T-helper 22 cell (primary cell): ENCODE data around the gene PSME4.
"Not testable (repeated sequence)": the region's sequence is repeated elsewhere in the genome, so short reads cannot be mapped to it uniquely, and the experiment has no call there.

Source experiments
- DNase-seq: peaks from one replicate; pipeline ENCODE4 v3.0.0-alpha.2; 2020; ENCODE audit warnings: low read depth

PSME4 gene

DNA sequence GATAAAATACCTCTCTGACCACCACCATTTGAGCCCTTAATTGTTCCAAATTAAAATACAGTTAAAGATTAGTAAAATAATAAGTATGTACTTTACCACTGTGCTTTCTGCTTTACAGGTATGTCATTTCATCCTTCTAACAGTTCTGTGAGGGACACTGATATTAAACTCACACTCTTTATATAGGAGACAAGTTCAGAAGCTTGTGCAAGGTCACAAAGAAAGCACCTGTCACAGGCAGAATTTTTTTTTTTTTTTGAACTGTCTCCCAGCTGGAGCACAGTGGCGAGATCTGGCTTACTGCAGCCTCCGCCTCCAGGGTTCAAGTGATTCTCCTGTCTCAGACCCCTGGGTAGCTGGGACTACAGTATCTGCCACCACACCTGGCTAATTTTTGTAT lies 89.4 kb downstream of the PSME4 start:
- DNase-seq = no peak

DNA sequence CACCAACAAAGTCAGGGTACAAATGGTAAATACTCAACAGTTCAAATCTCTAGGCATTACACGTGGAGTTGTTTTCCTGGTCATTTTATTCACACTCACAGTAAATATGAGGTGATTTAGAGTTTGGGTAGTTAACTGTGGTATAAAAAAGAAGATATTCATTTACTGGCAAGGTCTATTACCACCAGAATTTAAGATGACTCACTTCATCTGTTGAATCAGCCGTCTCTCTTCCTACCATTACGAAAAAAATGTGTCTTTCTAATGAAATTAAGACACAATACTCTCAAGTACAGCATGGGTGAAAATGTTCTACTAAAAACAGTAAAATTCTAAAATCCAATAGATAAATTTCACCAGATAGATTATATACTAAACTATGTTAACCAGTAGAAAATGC lies 90.0 kb downstream of the PSME4 start:
- no peak for DNase-seq

DNA sequence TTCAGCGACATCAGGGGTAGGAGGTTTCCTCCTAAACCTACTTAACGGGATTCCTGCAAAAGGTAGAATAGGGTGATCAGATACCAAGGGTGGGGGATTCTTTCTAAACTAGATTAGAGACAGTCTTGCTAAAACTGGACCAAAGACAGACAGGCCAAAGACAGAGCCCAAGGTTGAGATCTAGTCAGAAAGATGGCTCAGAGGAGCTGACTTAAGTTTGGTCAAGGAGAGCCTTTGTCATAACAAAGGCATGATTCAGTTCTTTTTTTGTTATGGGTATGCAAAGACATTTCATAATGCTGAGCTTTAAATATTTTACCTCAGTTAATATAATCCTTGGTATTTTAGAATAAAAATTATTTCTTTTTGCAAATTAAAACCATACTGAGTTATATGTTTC lies 93.2 kb downstream of the PSME4 start:
- no peak for DNase-seq

DNA sequence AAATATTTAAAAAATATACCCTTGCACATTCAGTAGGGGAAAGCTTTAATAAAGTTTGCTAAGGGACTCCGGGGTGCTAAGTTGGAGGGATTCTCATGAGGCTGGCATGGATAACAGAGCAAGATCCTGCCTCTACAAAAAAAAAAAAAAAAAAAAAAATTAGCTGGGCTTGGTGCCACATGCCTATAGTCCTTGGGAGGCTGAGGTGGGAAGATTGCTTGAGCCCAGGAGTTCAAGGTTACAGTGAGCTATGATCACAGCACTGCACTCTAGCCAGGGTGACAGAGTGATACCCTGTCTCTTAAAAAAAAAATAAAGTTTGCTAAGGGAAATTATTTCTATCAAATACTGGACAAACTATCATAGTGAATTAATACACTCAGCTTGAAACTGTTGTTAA lies 93.7 kb downstream of the PSME4 start:
- no peak for DNase-seq

DNA sequence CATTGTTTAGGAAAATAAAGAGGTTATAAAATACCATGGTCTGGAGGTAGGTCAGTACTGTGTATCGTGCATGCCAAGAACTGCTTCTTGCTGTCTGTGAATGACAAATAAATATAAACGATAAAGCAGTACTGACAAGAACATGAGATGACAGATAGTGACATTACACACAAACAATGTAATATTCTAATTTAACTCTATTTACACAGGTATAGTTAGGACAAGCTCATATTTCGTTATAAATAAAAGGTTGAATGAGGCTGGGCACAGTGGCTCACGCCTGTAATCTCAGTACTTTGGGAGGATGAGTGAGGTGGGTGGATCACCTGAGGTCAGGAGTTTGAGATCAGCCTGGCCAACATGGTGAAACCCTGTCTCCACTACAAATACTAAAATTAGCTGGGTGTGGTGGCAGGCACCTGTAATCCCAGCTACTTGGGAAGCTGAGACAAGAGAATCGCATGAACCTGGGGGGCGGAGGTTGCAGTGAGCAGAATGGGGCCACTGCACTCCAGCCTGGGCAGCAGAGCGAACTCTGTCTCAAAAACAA lies 96.3 kb downstream of the PSME4 start:
- DNase-seq = no peak

DNA sequence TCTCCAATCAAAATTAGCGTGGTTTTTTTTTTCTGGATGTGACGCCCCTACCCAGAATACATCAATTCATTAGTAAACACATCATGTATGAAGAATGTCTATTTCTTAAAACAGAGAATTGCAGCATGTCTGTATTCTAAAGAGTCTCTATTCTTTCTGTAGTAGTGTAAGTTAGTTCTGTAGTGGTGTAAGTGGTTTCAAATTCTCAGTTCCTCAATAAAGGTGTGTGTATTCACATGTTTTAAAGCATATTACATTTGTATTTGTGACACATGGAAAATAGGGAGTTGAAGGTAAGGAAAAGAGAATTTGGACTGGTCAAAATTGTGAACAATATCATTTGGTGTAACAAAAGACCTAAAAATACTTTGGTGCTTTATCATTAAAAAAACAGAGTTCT lies 103.0 kb downstream of the PSME4 start:
- DNase-seq = no peak

DNA sequence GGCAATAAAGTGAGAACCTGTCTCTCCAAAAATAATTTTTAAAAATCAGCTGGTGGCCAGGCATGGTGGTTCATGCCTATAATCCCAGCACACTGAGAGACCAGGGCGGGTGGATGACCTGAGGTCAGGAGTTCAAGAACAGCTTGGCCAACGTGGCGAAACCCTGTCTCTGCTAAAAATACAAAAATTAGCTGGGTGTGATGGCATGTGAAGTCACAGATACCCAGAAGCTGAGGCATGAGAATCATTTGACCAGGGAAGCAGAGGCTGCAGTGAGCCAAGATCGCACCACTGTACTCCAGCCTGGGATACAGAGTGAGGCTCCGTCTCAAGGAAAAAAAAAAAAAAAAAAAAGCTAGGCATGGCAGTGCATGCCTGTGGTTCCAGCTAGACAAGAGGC lies 103.6 kb downstream of the PSME4 start:
- DNase-seq = no peak

DNA sequence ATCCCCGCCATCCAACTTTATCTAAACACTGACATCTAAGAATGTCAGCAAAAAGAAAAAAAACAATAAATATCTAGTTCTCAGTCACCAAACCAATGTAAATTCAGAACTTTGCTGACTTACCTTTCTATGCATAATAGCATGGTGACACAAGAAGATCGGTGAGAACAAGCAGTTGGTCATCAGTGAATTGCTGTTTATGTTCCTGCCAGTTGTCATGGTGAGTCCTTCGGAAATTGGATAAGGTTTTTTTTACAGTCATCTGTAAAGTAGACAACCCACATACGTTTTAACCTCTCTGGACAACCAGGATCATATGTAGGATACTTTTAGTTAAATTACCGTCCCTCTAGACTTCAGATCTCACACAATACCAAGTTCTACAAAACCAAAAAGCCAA lies 104.8 kb downstream of the PSME4 start:
- no peak for DNase-seq

DNA sequence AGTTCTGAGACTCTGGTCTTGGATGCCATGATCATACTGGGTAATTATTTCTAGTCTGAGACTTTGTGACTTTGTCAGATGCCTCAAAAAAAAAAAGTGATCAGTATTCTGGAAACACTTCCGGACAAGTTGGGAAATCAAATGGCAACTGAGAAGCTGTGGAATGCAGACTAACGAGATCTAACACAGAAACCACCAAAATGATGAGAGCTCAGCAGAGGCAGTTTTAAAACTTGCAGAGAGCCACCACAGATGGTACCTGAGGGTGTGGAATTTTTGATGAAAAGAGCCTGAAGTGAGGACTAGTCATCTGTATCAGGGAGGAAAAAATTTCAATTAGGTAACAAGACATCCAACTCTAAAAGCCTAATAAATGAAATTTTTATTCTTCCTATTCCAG lies 105.5 kb downstream of the PSME4 start:
- DNase-seq = no peak

DNA sequence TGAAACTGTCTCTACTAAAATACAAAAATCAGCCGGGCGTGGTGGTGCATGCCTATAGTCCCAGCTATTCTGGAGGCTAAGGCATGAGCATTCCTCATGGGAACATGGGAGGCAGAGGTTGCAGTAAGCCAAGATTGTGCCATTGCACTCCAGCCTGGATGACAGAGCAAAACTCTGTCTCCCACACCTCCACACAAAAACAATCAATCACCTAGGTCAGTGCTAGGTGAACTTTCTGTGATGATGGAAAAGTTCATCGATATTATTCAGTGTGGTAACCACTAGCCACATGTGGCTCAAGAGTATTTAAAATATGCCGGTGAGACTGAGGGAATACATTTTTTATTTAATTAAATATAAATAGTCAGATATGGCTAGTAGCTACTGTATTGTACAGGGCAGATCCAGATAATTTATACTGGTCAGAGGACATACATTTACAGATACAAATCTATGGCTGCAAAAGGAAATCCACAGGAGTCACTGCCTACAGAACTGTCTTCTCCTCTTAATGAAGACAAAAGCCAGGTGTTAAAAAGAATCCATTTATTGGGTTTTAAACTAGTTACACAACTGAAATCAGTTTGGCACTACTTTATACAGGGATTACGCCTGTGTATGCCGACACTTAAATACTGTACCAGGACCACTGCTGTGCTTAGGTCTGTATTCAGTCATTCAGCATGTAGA lies 107.1 kb downstream of the PSME4 start:
- DNase-seq = no peak

DNA sequence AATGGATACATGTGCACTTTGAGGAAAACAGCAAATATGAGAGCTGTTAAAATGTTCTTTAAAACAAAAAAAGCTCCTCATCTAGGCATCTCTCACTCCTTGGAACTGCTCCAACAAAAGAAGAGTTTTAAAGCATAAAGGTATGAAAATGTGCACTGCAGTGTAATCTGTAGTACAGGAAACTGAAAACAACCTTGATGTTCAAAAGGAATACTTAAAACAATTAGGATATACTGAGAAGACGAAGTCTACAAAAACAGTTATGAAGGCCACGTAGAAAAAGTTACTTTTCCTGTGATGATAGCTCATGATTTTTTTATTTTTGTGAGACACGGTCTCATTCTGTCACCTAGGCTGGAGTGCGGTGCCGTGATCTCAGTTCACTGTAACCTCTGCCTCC lies 109.0 kb downstream of the PSME4 start:
- no peak for DNase-seq

DNA sequence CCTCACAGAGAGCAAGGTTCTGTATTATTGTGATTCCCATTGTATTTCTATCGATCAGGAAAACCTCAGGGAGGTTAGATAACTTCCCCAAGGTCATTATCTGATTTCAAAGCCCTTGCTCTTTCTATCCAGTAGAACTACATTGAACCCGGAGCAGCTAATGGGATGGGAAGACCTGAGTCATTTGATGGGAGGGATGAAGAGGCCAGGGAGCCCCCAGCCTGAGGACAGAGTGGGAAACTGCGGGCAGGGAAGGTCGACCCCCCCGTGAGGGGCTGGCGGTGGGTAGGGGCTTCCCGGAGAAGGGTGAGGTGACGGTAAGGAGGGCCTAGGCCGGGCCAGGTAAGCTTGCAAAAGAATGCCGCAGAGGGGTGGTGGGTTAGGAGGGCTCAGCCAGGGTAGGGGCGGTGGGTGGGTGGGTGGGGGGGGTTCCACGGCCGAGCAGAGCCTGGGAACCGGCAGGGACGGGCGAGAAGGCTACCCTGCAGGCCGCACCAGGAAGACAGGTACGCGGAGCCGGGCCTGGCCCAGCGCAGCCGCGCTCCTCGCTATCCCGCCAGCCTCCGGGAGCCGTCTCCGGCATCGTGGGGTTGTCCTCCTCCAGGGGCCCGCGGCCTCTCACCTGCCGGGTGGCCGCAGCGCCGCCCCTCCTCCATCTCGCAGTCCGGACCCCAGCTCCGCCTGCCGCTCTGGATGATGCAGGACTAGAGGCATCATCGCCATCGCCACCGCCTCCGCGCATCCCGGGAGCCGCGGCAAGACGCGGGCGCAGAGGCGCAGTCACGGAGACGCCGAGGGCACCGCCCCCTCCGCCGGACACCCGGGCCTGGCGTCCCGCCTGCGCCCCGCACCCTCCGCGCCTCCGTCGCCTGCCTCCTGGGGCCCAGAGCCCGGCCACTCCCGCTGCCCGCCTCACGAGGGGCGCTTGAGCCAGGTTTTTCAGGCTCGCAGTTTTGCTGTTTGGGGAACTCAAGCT lies 111.3 kb downstream of the PSME4 start, which contains the start of gene GPR75:
Gene GPR75, minus strand, starts transcription at position 762 of the 976 bp plus-strand sequence. CDS start 5,211 bp downstream, outside the sequence.
- DNase-seq = no peak

DNA sequence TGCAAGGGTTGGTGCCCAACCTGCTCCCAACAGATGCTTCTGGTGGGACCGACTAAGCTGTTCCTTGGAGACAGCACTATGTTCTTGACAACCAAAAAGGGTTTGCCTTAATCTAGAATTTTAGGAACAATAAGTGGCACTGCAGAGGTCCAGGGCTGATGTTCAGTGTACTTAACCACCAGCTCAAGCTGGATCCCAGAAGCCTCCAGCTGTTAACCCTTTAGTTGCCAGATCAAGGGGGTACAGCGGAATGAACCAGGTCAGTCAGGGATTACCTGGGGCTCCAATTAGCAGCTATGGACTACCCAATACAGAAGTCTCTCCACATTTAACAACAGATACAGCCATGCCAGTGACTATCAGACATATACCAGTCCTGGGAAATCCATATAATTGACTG lies 114.5 kb downstream of the PSME4 start:
- DNase-seq = no peak

DNA sequence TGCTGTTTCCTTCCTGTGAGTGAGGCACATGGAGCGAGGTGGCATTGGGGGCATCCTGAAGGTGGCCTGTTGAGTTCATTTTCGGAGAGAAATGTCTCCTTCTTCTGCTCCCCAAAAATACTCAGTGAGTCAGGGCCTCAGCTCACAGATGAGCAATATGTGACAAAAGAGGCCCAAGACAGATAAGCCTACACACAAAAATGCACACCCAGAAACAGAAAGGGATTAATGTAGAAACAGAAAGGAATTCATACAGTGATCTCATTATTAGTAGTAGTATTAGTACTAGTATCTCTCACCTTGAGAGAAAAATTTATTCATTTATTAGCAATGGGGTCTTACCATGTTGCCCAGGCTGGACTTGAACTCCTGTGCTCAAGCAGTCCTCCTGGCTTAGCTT lies 116.1 kb downstream of the PSME4 start:
- DNase-seq = no peak

DNA sequence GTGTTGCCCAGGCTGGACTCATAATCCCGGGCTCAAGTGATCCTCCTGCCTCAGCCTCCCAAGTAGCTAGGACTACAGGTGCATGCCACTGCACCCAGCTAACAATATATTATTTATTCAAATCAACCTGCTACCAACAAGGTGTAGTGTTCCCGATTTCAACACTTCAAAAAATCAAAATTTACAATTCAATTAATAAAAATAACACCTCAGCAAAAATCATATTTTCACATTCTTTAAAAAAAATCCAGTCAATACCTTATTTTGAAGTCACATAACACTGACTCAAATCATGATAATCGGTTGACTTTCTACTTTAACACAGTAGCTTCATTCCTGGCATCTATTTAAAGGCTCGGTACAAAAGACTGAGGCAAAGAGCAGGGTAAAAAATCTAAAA lies 118.3 kb downstream of the PSME4 start:
- no peak for DNase-seq

DNA sequence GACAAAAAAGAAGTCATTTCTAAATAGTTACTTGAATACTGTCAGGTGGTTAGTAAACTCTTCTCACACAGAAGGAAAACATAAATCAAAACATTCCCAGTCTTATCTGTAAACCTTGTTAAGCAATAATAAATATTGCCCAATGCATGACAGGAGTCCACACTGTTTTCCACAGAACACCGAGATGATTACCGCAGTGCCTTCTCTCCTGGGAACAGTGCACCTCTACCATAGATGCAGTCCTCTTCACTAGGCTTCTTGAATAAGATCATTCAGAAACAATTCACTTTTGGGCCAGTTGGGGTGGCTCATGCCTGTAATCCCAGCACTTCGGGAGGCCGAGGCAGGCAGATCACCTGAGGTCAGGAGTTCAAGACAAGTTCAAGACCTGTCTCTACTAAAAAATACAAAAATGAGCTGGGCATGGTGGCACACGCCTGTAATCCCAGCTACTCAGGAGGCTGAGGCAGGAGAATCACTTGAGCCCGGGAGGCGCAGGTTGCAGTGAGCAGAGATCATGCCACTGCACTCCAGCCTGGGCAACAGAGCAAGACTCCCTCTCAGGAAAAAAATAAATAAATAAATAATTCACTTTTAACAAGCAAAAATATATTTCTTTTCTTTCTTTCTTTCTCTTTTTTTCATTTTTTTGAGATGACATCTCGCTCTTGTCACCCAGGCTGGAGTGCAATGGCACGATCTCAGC lies 119.6 kb downstream of the PSME4 start:
- DNase-seq = not testable (repeated sequence)

DNA sequence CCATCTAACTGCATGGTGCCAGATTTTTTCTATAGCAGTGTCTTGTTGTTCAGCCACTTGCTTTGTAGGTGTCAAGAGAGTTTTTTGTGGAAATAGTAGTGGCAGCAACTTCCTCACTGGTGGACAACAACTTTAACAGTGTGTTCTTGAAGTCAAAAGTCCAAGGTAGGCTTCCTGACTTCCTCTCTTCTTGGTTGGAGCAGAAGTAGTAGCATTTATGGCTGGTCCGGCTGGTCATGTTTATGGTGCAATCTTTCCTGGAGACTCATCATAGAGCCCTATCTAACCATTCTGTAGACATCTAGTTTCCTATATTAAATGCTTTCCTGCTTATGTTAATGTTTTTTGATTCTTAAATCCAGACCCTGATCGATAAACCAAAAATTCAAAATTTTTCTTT lies 122.7 kb downstream of the PSME4 start:
- DNase-seq = no peak

DNA sequence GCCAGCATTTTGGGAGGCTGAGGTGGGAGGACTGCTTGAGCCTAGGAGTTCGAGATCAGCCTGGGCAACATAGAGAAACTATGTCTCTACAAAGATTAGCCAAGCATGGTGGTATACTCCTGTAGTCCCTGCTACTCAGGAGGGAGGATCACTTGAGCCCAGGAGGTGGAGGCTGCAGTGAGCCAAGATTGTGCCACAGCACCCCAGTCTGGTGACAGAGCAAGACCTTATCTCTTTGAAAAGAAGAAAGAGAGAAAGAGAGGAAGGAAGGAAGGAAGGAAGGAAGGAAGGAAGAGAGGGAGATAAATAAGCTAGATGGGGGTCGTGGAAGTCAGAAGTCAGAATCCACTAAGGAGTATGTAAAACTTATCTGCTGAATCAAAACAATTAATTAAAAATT lies 127.2 kb downstream of the PSME4 start:
- no peak for DNase-seq

DNA sequence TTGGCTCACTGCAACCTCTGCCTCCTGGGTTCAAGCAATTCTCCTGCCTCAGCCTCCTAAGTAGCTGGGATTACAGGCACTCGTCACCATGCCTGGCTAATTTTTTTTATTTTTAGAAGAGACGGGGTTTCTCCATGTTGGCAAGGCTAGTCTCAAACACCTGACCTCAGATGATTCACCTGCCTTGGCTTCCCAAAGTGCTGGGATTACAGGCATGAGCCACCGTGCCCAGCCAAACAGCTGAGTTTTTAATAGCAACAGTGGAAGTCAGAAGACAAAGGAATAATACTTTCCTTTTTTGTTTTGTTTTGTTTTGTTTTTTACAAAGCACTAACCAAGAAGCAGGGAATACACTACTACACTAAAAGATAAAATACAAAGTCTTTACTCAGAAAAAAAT lies 127.9 kb downstream of the PSME4 start:
- no peak for DNase-seq

DNA sequence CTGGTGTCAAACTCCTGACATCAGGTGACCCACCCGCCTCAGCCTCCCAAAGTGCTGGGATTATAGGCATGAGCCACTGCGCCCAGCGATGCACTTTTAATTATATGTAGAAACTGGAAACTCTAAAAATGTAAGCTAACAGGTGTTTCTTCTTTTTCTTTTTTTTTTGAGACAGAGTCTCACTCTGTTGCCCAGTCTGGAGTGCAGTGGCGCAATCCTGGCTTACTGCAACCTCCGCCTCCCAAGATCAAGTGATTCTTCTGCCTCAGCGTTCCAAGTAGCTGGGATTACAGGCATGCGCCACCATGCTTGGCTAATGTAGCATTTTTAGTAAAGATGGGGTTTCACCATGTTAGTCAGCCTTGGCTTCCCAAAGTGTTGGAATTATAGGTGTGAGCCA lies 129.1 kb downstream of the PSME4 start:
- not testable (repeated sequence) for DNase-seq

DNA sequence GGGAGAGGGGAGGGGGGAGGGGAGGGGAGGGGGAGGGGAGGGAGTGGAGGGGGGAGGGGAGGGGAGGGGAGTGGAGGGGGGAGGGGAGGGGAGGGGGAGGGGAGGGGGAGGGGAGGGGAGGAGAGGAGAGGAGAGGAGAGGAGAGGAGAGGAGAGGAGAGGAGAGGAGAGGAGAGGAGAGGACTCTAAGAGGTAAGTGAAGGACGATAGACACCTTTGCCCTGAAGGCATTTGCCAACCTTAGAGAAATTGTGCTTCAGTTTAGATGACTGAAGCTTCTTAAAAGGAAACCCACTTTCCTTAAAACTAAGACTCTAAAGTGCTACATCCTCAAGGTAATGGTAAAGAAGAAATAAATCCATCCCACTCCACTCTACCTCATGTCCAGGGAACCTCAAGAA lies 130.2 kb downstream of the PSME4 start:
- DNase-seq = no peak

DNA sequence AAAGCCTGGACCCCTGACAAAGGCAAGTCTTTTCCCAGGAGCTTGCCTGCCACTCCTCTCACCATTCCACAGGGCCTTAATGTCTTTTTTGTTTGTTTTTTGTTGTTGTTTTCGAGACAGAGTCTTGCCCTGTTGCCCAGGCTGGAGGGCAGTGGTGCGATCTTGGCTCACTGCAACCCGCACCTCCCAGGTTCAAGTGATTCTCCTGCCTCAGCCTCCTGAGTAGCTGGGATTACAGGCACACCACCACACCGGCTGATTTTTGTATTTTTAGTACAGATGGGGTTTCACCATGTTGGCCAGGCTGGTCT lies 140.9 kb downstream of the PSME4 start:
- DNase-seq = not testable (repeated sequence)
